SK-N-SH treated with all-trans-retinoic acid at 6 μM for 48 hours (cell line): Measurements from ENCODE around the gene PIK3CB.

Experiments used
- ATAC-seq: fragments of 200-7000 bp; cut with Tn5 transposase; 3 replicates; pipeline ENCODE4 v1.9.1; 2020; ENCODE audit warnings: mild to moderate bottlenecking, moderate library complexity
- ARNTL ChIP-seq: fragments of 450-650 bp; formaldehyde crosslinking; IDR thresholded peaks from 2 replicates; pipeline ENCODE4 v1.5.0; 2020; ENCODE audit warnings: low read depth, mild to moderate bottlenecking, moderate library complexity, borderline replicate concordance
- BACH2 ChIP-seq: fragments of 250-450 bp; sonication (Bioruptor Pico); IDR thresholded peaks from 2 replicates; pipeline ENCODE4 v1.9.0; 2021; ENCODE audit warnings: mild to moderate bottlenecking, borderline replicate concordance
- CSDC2 ChIP-seq: fragments of 250-450 bp; sonication (Bioruptor Pico); IDR thresholded peaks from 2 replicates; pipeline ENCODE4 v1.5.0; 2020; ENCODE audit warnings: mild to moderate bottlenecking, moderate library complexity
- CSRNP3 ChIP-seq: fragments of 250-450 bp; sonication (Bioruptor Pico); IDR thresholded peaks from 2 replicates; pipeline ENCODE4 v1.5.1; 2021; ENCODE audit warnings: mild to moderate bottlenecking, moderate library complexity
- ESRRG ChIP-seq: fragments of 250-450 bp; sonication (Bioruptor Pico); IDR thresholded peaks from 2 replicates; pipeline ENCODE4 v1.6.1; 2021; ENCODE audit warnings: mild to moderate bottlenecking
- GLIS3 ChIP-seq: fragments of 250-450 bp; sonication (Bioruptor Pico); IDR thresholded peaks from 2 replicates; pipeline ENCODE4 v1.5.0; 2020; ENCODE audit warnings: mild to moderate bottlenecking, moderate library complexity
- ISL1 ChIP-seq: fragments of 250-450 bp; sonication (Bioruptor Pico); IDR thresholded peaks from 2 replicates; pipeline ENCODE4 v2.1.2; 2022; ENCODE audit warnings: mild to moderate bottlenecking, moderate library complexity
- OSR1 ChIP-seq: fragments of 250-450 bp; sonication (Bioruptor Pico); IDR thresholded peaks from 2 replicates; pipeline ENCODE4 v1.8.0; 2022; ENCODE audit warnings: moderate library complexity, mild to moderate bottlenecking, inconsistent platforms
- RARB ChIP-seq: fragments of 250-450 bp; sonication (Bioruptor Pico); IDR thresholded peaks from 2 replicates; pipeline ENCODE4 v1.8.0; 2021; ENCODE audit warnings: mild to moderate bottlenecking, moderate library complexity
- SNAI2 ChIP-seq: fragments of 250-450 bp; sonication (Bioruptor Pico); IDR thresholded peaks from 2 replicates; pipeline ENCODE4 v1.5.0; 2020; ENCODE audit warnings: mild to moderate bottlenecking, moderate library complexity
- TCF4 ChIP-seq: fragments of 250-450 bp; sonication (Bioruptor Pico); IDR thresholded peaks from 2 replicates; pipeline ENCODE4 v1.8.0; 2021; ENCODE audit warnings: mild to moderate bottlenecking, moderate library complexity, borderline replicate concordance
- TOX ChIP-seq: fragments of 250-450 bp; sonication (Bioruptor Pico); IDR thresholded peaks from 2 replicates; pipeline ENCODE4 v1.8.0; 2021; ENCODE audit warnings: mild to moderate bottlenecking, moderate library complexity, borderline replicate concordance
- ZC3H10 ChIP-seq: fragments of 250-450 bp; sonication (Bioruptor Pico); IDR thresholded peaks from 2 replicates; pipeline ENCODE4 v1.5.1; 2021; ENCODE audit warnings: mild to moderate bottlenecking, moderate library complexity
- ZFP3 ChIP-seq: fragments of 250-450 bp; sonication (Bioruptor Pico); IDR thresholded peaks from 2 replicates; pipeline ENCODE4 v1.5.0; 2020; ENCODE audit warnings: mild to moderate bottlenecking, moderate library complexity
- ZFP30 ChIP-seq: fragments of 450-650 bp; formaldehyde crosslinking; IDR thresholded peaks from 2 replicates; pipeline ENCODE4 v1.5.0; 2022; ENCODE audit warnings: mild to moderate bottlenecking, moderate library complexity
- ZNF565 ChIP-seq: fragments of 450-650 bp; formaldehyde crosslinking; conservative IDR thresholded peaks from 2 replicates; pipeline ENCODE4 v1.5.0; 2020; ENCODE audit warnings: low read depth, mild to moderate bottlenecking, moderate library complexity
- ZNF70 ChIP-seq: fragments of 450-650 bp; formaldehyde crosslinking; IDR thresholded peaks from 2 replicates; pipeline ENCODE4 v1.5.0; 2020; ENCODE audit warnings: mild to moderate bottlenecking, moderate library complexity
- ZNF8 ChIP-seq: fragments of 450-650 bp; formaldehyde crosslinking; IDR thresholded peaks from 2 replicates; pipeline ENCODE4 v1.5.0; 2020; ENCODE audit warnings: mild to moderate bottlenecking, moderate library complexity
- TF ChIP-seq, protein P1 (sequence below): fragments of 250-450 bp; sonication (Bioruptor Pico); IDR thresholded peaks from 2 replicates; pipeline ENCODE4 v1.5.1; 2020; ENCODE audit warnings: low read depth, mild to moderate bottlenecking, moderate library complexity
- TF ChIP-seq, protein P2 (sequence below): fragments of 250-450 bp; sonication (Bioruptor Pico); IDR thresholded peaks from 2 replicates; pipeline ENCODE4 v1.5.0; 2020; ENCODE audit warnings: mild to moderate bottlenecking, moderate library complexity
- TF ChIP-seq, protein P3 (sequence below): fragments of 250-450 bp; sonication (Bioruptor Pico); IDR thresholded peaks from 2 replicates; pipeline ENCODE4 v1.8.0; 2021; ENCODE audit warnings: low read depth, mild to moderate bottlenecking, moderate library complexity, borderline replicate concordance

Gene PIK3CB

DNA sequence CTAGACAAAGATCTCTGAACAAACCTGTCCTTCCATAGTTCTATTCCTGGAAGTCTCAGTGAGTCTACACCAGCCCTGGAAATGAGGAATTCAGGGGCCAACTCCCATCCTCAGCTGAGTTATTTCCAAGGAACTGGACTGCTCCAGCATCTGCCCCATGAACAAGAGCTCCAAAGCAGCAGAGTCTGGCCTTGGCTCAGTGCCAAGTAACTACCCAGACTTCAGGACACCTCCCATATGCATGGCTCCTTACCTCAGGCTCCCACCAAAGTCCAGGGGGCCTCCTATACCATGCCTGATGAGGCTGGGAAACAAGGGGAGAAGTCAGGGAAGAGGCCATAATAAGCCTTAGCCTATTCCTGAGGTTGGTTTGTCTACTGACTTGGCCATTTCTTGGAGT lies 181.2 kb downstream of the PIK3CB start:
- ATAC-seq = no peak
- TF ChIP-seq RARB (CRISPR knock-in tag) (no peak), ARNTL (CRISPR knock-in tag) (no peak), BACH2 (CRISPR knock-in tag) (no peak), CSDC2 (CRISPR knock-in tag) (no peak), ISL1 (no peak), ZC3H10 (CRISPR knock-in tag) (no peak), ESRRG (CRISPR knock-in tag) (no peak), ZNF70 (CRISPR knock-in tag) (no peak), TCF4 (CRISPR knock-in tag) (no peak), ZNF8 (CRISPR knock-in tag) (no peak), ZNF565 (CRISPR knock-in tag) (no peak), SNAI2 (CRISPR knock-in tag) (no peak), OSR1 (no peak), ZFP3 (CRISPR knock-in tag) (no peak)
- TF ChIP-seq, protein P1, sequence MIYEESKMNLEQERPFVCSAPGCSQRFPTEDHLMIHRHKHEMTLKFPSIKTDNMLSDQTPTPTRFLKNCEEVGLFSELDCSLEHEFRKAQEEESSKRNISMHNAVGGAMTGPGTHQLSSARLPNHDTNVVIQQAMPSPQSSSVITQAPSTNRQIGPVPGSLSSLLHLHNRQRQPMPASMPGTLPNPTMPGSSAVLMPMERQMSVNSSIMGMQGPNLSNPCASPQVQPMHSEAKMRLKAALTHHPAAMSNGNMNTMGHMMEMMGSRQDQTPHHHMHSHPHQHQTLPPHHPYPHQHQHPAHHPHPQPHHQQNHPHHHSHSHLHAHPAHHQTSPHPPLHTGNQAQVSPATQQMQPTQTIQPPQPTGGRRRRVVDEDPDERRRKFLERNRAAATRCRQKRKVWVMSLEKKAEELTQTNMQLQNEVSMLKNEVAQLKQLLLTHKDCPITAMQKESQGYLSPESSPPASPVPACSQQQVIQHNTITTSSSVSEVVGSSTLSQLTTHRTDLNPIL (CRISPR knock-in tag) = no peak
- TF ChIP-seq, protein P2, sequence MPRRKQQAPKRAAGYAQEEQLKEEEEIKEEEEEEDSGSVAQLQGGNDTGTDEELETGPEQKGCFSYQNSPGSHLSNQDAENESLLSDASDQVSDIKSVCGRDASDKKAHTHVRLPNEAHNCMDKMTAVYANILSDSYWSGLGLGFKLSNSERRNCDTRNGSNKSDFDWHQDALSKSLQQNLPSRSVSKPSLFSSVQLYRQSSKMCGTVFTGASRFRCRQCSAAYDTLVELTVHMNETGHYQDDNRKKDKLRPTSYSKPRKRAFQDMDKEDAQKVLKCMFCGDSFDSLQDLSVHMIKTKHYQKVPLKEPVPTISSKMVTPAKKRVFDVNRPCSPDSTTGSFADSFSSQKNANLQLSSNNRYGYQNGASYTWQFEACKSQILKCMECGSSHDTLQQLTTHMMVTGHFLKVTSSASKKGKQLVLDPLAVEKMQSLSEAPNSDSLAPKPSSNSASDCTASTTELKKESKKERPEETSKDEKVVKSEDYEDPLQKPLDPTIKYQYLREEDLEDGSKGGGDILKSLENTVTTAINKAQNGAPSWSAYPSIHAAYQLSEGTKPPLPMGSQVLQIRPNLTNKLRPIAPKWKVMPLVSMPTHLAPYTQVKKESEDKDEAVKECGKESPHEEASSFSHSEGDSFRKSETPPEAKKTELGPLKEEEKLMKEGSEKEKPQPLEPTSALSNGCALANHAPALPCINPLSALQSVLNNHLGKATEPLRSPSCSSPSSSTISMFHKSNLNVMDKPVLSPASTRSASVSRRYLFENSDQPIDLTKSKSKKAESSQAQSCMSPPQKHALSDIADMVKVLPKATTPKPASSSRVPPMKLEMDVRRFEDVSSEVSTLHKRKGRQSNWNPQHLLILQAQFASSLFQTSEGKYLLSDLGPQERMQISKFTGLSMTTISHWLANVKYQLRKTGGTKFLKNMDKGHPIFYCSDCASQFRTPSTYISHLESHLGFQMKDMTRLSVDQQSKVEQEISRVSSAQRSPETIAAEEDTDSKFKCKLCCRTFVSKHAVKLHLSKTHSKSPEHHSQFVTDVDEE (CRISPR knock-in tag) = no peak
- TF ChIP-seq, all 23 proteins: peak for 0

DNA sequence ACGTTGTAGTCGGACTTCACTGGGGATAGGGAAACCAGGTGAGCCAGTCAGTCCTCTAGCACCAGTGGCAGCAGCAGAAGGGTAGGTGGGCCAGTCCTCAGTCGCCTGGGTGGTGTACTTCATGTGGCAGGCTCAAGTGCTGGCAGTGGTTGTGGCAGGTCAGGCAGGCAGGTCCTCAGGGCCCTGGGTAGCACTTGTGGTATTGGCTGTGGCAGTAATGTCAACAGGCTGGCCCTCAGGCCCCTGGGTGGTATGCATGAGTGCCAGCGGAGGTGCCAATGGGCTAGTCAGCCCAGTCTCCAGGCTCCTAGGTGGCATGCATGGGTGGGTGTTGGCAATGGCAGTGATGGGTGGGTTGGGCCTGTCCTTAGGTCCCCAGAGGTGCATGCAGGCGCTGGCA lies 185.6 kb downstream of the PIK3CB start:
- TF ChIP-seq ZFP3 (CRISPR knock-in tag) (no peak), ZFP30 (CRISPR knock-in tag) (no peak), OSR1 (no peak), ARNTL (CRISPR knock-in tag) (no peak), TOX (CRISPR knock-in tag) (no peak)
- ATAC-seq = no peak

- ATAC-seq = no peak
- TF ChIP-seq GLIS3 (CRISPR knock-in tag) (no peak), ZNF70 (CRISPR knock-in tag) (no peak), CSDC2 (CRISPR knock-in tag) (no peak), TOX (CRISPR knock-in tag) (no peak), ZNF8 (CRISPR knock-in tag) (no peak), ZFP30 (CRISPR knock-in tag) (no peak), ZFP3 (CRISPR knock-in tag) (no peak), OSR1 (no peak), RARB (CRISPR knock-in tag) (no peak), CSRNP3 (CRISPR knock-in tag) (no peak)
- TF ChIP-seq, protein P3, sequence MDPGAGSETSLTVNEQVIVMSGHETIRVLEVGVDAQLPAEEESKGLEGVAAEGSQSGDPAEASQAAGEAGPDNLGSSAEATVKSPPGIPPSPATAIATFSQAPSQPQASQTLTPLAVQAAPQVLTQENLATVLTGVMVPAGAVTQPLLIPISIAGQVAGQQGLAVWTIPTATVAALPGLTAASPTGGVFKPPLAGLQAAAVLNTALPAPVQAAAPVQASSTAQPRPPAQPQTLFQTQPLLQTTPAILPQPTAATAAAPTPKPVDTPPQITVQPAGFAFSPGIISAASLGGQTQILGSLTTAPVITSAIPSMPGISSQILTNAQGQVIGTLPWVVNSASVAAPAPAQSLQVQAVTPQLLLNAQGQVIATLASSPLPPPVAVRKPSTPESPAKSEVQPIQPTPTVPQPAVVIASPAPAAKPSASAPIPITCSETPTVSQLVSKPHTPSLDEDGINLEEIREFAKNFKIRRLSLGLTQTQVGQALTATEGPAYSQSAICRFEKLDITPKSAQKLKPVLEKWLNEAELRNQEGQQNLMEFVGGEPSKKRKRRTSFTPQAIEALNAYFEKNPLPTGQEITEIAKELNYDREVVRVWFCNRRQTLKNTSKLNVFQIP (CRISPR knock-in tag) = no peak
- TF ChIP-seq, all 23 proteins: peak for 0
Measured at GRCh38 chr3:138646513-138646912, 188.2 kb downstream of the PIK3CB start.

GRCh38 chr3:138646008-138646407 lies 188.7 kb downstream of the PIK3CB start:
- no peak for ATAC-seq
- no peak for TF ChIP-seq ZFP30 (CRISPR knock-in tag)
- no peak for TF ChIP-seq ZFP3 (CRISPR knock-in tag)
- no peak for TF ChIP-seq ARNTL (CRISPR knock-in tag)
- TF ChIP-seq, protein P2 (CRISPR knock-in tag) = no peak
- no peak for TF ChIP-seq RARB (CRISPR knock-in tag)
- TF ChIP-seq ZC3H10 (CRISPR knock-in tag) = no peak
- no peak for TF ChIP-seq OSR1
- no peak for TF ChIP-seq SNAI2 (CRISPR knock-in tag)
- TF ChIP-seq, protein P3 (CRISPR knock-in tag) = no peak
- TF ChIP-seq ESRRG (CRISPR knock-in tag) = no peak
- TF ChIP-seq ZNF565 (CRISPR knock-in tag) = no peak
